ENCODE results near the gene SCFD1.

SCFD1 gene

DNA sequence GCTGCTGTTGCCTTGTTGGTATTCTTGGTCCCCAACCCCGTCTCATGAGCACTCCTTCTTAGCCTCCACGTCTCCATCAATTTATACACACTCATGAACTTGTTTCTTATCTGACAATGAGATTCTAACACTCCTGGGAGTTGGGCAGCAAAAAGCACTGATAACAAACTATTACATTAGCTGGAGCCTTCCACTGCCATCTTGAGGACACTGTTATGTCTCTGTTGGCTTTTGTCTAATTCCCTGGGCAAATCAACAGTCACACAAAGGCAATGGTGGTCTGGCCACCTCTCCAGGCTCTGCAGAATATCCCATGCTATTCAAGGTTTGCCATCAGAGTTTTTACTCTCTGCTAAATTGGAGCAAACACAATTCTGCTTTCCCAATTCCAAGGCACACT lies 134.5 kb downstream of the SCFD1 start:
- no peak for DNase-seq (ENCODE audit: low read depth in 1 of 2, low spot score in 1 of 2)

GRCh38 chr14:30757082-30757481 lies 135.0 kb downstream of the SCFD1 start:
- DNase-seq (ENCODE audit: low read depth in 1 of 2, low spot score in 1 of 2): no peak

GRCh38 chr14:30759172-30760125 lies 137.3 kb downstream of the SCFD1 start:
- DNase-seq (ENCODE audit: low read depth in 1 of 2, low spot score in 1 of 2): no peak

- no peak for DNase-seq (ENCODE audit: low read depth in 1 of 2, low spot score in 1 of 2)
Measured at GRCh38 chr14:30763891-30764290, 141.8 kb downstream of the SCFD1 start.

GRCh38 chr14:30767624-30768023 lies 145.5 kb downstream of the SCFD1 start:
- DNase-seq (ENCODE audit: low read depth in 1 of 2, low spot score in 1 of 2): no peak

DNA sequence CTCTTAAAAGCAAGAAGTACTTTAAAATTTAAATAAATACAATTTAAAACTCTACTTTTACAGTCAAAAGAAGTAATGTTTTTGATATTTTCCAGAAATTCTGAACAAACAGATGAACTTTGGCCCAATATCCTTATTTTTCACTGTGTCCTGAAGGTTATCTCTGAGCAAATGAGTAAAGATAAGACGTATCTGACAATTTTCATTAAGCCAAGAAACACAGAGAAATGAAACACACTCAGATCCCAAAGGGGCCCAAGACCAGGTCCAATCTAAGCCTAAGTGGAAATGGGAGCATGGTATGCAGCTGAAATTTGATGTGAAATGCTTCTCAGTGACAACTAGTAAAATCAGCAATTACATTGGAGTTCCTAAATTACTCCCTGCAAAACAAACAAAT lies 146.7 kb downstream of the SCFD1 start:
- no peak for DNase-seq (ENCODE audit: low read depth in 1 of 2, low spot score in 1 of 2)

GRCh38 chr14:30770376-30770775 lies 148.3 kb downstream of the SCFD1 start:
- no peak for DNase-seq (ENCODE audit: low read depth in 1 of 2, low spot score in 1 of 2)

DNA sequence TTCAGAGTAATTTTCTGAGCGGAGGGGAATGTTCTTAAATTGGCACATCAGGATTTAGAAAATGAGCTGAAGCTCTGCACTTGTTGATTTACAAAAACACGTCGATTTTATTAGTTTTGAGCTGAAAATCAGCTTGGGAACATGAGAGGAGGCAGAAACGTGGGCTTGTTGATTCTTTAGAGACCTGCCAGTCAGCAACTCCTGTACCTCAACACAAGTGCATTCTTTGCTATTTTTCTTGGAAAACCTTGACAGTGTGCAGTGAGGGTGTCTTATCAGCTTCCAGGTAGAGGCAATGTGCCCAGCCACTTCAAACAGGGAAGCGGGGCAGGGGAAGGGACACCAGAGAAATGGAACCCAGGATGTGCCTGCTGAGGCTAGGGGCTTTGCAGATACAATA lies 149.5 kb downstream of the SCFD1 start:
- DNase-seq (ENCODE audit: low read depth in 1 of 2, low spot score in 1 of 2): no peak

- DNase-seq (ENCODE audit: low read depth in 1 of 2, low spot score in 1 of 2): no peak
Measured at GRCh38 chr14:30779210-30779609, 157.1 kb downstream of the SCFD1 start.

Measured in activated T-helper 1 cell treated with anti-CD3 and anti-CD28 coated beads, Interleukin-2, amount 50 U/mL, for 16 hours (primary cell).